ENCODE measurements around the gene GPX2.
A peak's percentile ranks its signal among the peaks of the same experiment; 100 is the strongest.

GPX2 gene

GRCh38 chr14:64951724-64952123 lies 9.2 kb upstream of the GPX2 start:
- no peak overlapping the region for H3K27ac Mint-ChIP-seq
- peaks cover 2% of the 10 kb centered on the region for H3K36me3 Mint-ChIP-seq
- H3K4me1 Mint-ChIP-seq (ENCODE audit: low read depth): peaks cover 13% of the 10 kb centered on the region
- no peak overlapping the region for H3K4me3 Mint-ChIP-seq
- no peaks in the 10 kb centered on the region for H3K9me3 Mint-ChIP-seq (ENCODE audit: low read depth)
- no peaks in the 10 kb centered on the region for H3K27me3 Mint-ChIP-seq

DNA sequence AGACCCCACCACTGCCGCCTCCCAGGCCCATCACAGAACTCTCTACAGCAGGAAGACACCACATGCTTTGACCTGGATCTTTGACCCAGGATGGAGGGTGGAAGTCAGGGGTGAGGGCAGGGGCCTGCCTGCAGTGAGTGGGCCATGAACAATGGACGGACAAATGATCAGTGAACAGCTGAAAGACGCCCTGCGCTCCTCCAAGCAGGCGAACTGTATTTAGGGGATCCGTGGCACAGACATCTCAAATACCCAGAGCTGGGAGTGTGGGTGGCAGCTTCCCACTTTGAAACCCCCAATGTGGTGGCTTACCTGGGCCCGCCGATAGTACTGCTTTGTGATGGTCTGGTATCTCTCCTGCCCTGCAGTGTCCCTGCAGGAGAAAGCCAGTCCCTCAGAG lies 8.7 kb upstream of the GPX2 start:
- H3K9me3 Mint-ChIP-seq (ENCODE audit: low read depth): no peaks in the 10 kb centered on the region
- H3K4me3 Mint-ChIP-seq: no peak overlapping the region
- H3K36me3 Mint-ChIP-seq: peaks cover 2% of the 10 kb centered on the region
- H3K27me3 Mint-ChIP-seq: no peaks in the 10 kb centered on the region
- peaks cover 17% of the 10 kb centered on the region for H3K4me1 Mint-ChIP-seq (ENCODE audit: low read depth)
- peak overlapping the region; percentile 34 for H3K27ac Mint-ChIP-seq

- Mint-ChIP-seq H3K4me1 (ENCODE audit: low read depth) (peaks cover 20% of the 10 kb centered on the region), H3K36me3 (peaks cover 2% of the 10 kb centered on the region), H3K4me3 (no peak overlapping the region), H3K9me3 (ENCODE audit: low read depth) (no peaks in the 10 kb centered on the region), H3K27ac (no peak overlapping the region), H3K27me3 (no peaks in the 10 kb centered on the region)
These were observed 8.3 kb upstream of the GPX2 start for GRCh38 chr14:64950889-64951288.

- Mint-ChIP-seq H3K4me1 (ENCODE audit: low read depth) (peaks cover 33% of the 10 kb centered on the region), H3K9me3 (ENCODE audit: low read depth) (no peaks in the 10 kb centered on the region), H3K27ac (no peak overlapping the region), H3K36me3 (peaks cover 2% of the 10 kb centered on the region), H3K4me3 (no peak overlapping the region), H3K27me3 (no peaks in the 10 kb centered on the region)
These were observed 6.2 kb upstream of the GPX2 start for GRCh38 chr14:64948612-64949210.

DNA sequence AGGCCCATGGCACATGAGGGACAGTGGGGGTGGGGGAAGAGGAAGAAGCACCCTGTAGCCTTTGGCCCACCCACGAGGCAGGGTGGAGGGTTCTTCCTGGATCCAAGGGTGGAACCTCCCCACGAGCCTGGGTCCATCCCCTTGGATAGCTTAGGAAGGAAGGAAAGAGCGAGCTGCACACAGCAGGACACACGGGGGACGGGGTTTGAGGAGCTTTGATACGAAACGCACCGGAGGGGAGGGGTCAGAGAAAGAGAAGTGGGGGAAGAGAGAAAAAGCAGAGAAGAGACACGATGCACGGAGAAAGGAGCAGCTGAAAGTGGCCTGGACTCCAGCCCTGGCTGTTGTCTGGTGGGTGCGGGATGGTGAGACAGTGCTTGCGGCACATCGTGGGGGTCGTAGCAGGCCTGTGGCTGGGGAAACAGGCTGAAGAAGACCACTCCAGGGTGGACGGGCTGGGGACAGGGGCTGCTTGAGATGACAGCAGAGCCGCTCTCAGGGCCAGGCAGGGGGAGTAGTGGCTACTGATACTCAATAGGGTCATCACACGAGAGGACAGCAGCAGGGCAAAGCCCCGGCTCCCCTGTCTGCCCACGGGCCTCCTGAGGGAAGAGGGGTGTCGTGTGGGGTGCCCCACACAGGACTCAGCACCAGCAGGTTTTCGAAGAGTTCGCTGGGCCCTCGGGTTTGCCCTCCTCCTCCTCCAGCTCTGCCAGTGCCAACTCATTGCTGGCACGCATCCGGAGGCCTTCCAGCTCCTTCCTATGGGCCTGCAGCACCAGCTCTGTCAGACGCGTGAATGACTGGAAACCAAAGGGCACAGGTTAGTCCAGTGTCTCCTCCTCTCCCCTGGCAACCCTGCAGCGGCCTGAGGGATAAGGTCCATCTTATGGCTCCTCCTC lies 5.4 kb upstream of the GPX2 start:
- Mint-ChIP-seq H3K27ac (no peak overlapping the region), H3K9me3 (ENCODE audit: low read depth) (no peaks in the 10 kb centered on the region), H3K4me3 (no peak overlapping the region), H3K27me3 (no peaks in the 10 kb centered on the region), H3K36me3 (peaks cover 2% of the 10 kb centered on the region), H3K4me1 (ENCODE audit: low read depth) (peaks cover 39% of the 10 kb centered on the region)

DNA sequence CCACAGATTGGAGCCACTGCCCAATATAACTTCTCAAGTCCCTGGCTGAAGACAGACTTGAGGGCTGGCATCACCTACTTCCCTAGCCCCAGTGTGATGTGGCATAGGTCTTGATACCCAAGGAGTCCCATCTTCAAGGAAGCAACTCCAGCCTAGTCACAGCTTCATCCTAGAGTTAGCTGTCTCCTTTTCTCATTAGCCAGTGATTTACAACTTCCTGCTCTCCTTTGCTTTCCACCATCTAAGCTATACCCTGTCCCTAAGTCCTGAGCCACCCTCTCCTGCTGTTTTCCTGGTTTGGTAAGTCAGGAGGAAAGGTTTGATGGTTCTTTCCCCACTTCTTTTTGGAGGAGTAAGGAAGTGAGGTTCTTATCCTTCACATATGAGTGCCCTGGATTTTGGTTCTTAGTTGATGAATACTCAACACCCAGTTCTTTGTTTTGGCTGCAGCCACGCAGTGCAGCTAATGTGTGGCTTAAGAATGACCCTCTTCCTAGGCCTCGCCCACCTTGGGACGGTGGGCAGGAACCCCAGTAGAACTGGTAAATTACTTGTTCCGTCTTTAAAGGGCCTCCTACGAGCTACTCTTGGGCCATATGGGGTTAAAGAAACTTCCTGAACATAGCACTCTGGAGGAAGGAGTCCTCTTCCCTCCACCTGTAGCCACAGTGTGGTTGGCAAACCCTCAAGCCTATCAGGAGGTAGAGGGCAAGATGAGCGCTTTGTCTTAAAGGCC lies 3.9 kb upstream of the GPX2 start:
- Mint-ChIP-seq H3K4me3 (no peak overlapping the region), H3K27me3 (no peaks in the 10 kb centered on the region), H3K9me3 (ENCODE audit: low read depth) (no peaks in the 10 kb centered on the region), H3K4me1 (ENCODE audit: low read depth) (peaks cover 34% of the 10 kb centered on the region), H3K36me3 (peaks cover 2% of the 10 kb centered on the region), H3K27ac (no peak overlapping the region)

GRCh38 chr14:64945431-64946178 lies 3.1 kb upstream of the GPX2 start:
- H3K36me3 Mint-ChIP-seq: peaks cover 2% of the 10 kb centered on the region
- peak overlapping the region; percentile 58 for H3K27ac Mint-ChIP-seq
- no peaks in the 10 kb centered on the region for H3K9me3 Mint-ChIP-seq (ENCODE audit: low read depth)
- peaks cover 38% of the 10 kb centered on the region for H3K4me1 Mint-ChIP-seq (ENCODE audit: low read depth)
- no peak overlapping the region for H3K4me3 Mint-ChIP-seq
- no peaks in the 10 kb centered on the region for H3K27me3 Mint-ChIP-seq

GRCh38 chr14:64944861-64945260 lies 2.3 kb upstream of the GPX2 start:
- H3K27me3 Mint-ChIP-seq: no peaks in the 10 kb centered on the region
- no peaks in the 10 kb centered on the region for H3K9me3 Mint-ChIP-seq (ENCODE audit: low read depth)
- no peak overlapping the region for H3K4me3 Mint-ChIP-seq
- H3K4me1 Mint-ChIP-seq (ENCODE audit: low read depth): peaks cover 44% of the 10 kb centered on the region
- H3K36me3 Mint-ChIP-seq: peaks cover 2% of the 10 kb centered on the region
- H3K27ac Mint-ChIP-seq: peak overlapping the region; percentile 16

- peak overlapping the region; percentile 68 for H3K27ac Mint-ChIP-seq
- H3K9me3 Mint-ChIP-seq (ENCODE audit: low read depth): no peaks in the 10 kb centered on the region
- H3K4me1 Mint-ChIP-seq (ENCODE audit: low read depth): peaks cover 51% of the 10 kb centered on the region
- no peaks in the 10 kb centered on the region for H3K27me3 Mint-ChIP-seq
- no peak overlapping the region for H3K4me3 Mint-ChIP-seq
- peaks cover 2% of the 10 kb centered on the region for H3K36me3 Mint-ChIP-seq
These were observed 1.5 kb upstream of the GPX2 start for GRCh38 chr14:64944041-64944440.

- Mint-ChIP-seq H3K4me1 (ENCODE audit: low read depth) (peaks cover 56% of the 10 kb centered on the region), H3K27me3 (no peaks in the 10 kb centered on the region), H3K4me3 (no peak overlapping the region), H3K27ac (peak overlapping the region; percentile 68), H3K9me3 (ENCODE audit: low read depth) (no peaks in the 10 kb centered on the region), H3K36me3 (peaks cover 4% of the 10 kb centered on the region)
These were observed 1.0 kb upstream of the GPX2 start for GRCh38 chr14:64943556-64943955.

GRCh38 chr14:64940336-64940910 lies 2.1 kb downstream of the GPX2 start:
- peaks cover 72% of the 10 kb centered on the region for H3K4me1 Mint-ChIP-seq (ENCODE audit: low read depth)
- H3K36me3 Mint-ChIP-seq: peaks cover 6% of the 10 kb centered on the region
- no peaks in the 10 kb centered on the region for H3K9me3 Mint-ChIP-seq (ENCODE audit: low read depth)
- no peaks in the 10 kb centered on the region for H3K27me3 Mint-ChIP-seq
- H3K27ac Mint-ChIP-seq: peak overlapping the region; percentile 16
- H3K4me3 Mint-ChIP-seq: no peak overlapping the region

- peak overlapping the region; percentile 34 for H3K27ac Mint-ChIP-seq
- peaks cover 8% of the 10 kb centered on the region for H3K36me3 Mint-ChIP-seq
- H3K4me1 Mint-ChIP-seq (ENCODE audit: low read depth): peaks cover 72% of the 10 kb centered on the region
- H3K9me3 Mint-ChIP-seq (ENCODE audit: low read depth): no peaks in the 10 kb centered on the region
- no peak overlapping the region for H3K4me3 Mint-ChIP-seq
- H3K27me3 Mint-ChIP-seq: no peaks in the 10 kb centered on the region
These were observed 2.7 kb downstream of the GPX2 start for GRCh38 chr14:64939817-64940190.

GRCh38 chr14:64938972-64939816 lies 3.4 kb downstream of the GPX2 start:
- H3K36me3 Mint-ChIP-seq: peaks cover 12% of the 10 kb centered on the region
- H3K9me3 Mint-ChIP-seq (ENCODE audit: low read depth): no peaks in the 10 kb centered on the region
- H3K4me1 Mint-ChIP-seq (ENCODE audit: low read depth): peaks cover 75% of the 10 kb centered on the region
- H3K27me3 Mint-ChIP-seq: no peaks in the 10 kb centered on the region
- H3K4me3 Mint-ChIP-seq: no peak overlapping the region
- peak overlapping the region; percentile 34 for H3K27ac Mint-ChIP-seq

DNA sequence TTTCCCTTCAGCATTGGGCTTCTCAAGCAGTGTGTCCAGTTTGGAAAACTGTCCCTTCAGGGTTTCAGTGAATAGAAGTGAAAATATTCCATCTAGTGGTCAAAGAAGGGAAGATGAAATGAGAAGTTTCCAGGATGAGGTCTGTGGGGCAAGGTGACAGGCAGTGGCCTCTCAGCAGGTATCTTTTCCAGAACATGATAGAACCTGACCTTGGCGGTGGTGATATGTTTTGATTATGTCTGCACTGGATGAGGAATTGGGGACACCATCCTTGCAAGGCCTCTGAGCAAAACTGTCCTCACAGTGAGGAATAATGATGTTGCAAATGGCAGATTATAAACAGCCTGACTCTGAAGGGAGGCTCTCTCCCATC lies 4.7 kb downstream of the GPX2 start:
- H3K36me3 Mint-ChIP-seq: peaks cover 14% of the 10 kb centered on the region
- H3K4me3 Mint-ChIP-seq: no peak overlapping the region
- H3K4me1 Mint-ChIP-seq (ENCODE audit: low read depth): peaks cover 69% of the 10 kb centered on the region
- H3K27me3 Mint-ChIP-seq: no peaks in the 10 kb centered on the region
- no peaks in the 10 kb centered on the region for H3K9me3 Mint-ChIP-seq (ENCODE audit: low read depth)
- H3K27ac Mint-ChIP-seq: peak overlapping the region; percentile 51
